Keratinocyte (primary cell): ENCODE results near the gene MUC5B. TPM values are rescaled to one million over a fixed set of nuclear protein-coding genes. Genes with fewer than 3 reads are reported as not detected.

Experiments
- DNase-seq: peaks from one replicate; pipeline ENCODE4 v3.0.0-alpha.2; 2011; ENCODE audit warnings: low read depth, missing footprints, low spot score
- FAIRE-seq: peaks from 2 replicates; lab custom pipeline; 2011; peaks lifted over from hg19 to GRCh38; lab: Jason Lieb, UNC
- H2AFZ ChIP-seq: 2 replicates; pipeline ENCODE4 v1.6.0; 2012; ENCODE audit warnings: low read length, control low read depth, inconsistent platforms; ENCODE audit not compliant: control insufficient read depth
- H3K27ac ChIP-seq: 2 replicates; pipeline ENCODE4 v1.5.1; 2011; ENCODE audit warnings: low read length; ENCODE audit not compliant: control insufficient read depth, insufficient read depth
- H3K27me3 ChIP-seq: 3 replicates; pipeline ENCODE4 v1.6.0; 2011; ENCODE audit warnings: low read length; ENCODE audit not compliant: control insufficient read depth, insufficient read depth; ENCODE audit errors: extremely low read depth
- H3K36me3 ChIP-seq, 2 experiments: 2 replicates in 1 of 2; 3 replicates in 1 of 2; pipeline ENCODE4 v1.5.1; 2011; ENCODE audit warnings: low read length in 2 of 2, mild to moderate bottlenecking in 1 of 2; ENCODE audit not compliant: control insufficient read depth in 2 of 2, insufficient read depth in 2 of 2; ENCODE audit errors: extremely low read depth in 1 of 2
- H3K4me1 ChIP-seq: 3 replicates; pipeline ENCODE4 v1.5.1; 2011; ENCODE audit warnings: low read length; ENCODE audit not compliant: control insufficient read depth, insufficient read depth; ENCODE audit errors: extremely low read depth
- H3K4me2 ChIP-seq: 3 replicates; pipeline ENCODE4 v1.6.0; 2011; ENCODE audit warnings: low read depth, low read length; ENCODE audit not compliant: control insufficient read depth, insufficient read depth; ENCODE audit errors: extremely low read depth
- H3K4me3 ChIP-seq, 3 experiments: fragments of 200-600 bp in 1 of 3; sonication (generic) in 1 of 3; 2 replicates in 2 of 3; 3 replicates in 1 of 3; pipeline ENCODE4 v1.5.1; 2011 to 2016; ENCODE audit warnings: low read length in 3 of 3, mild to moderate bottlenecking in 3 of 3, control low read depth in 2 of 3, inconsistent platforms in 1 of 3, low read depth in 1 of 3, mixed read lengths in 1 of 3, mixed run types in 1 of 3, moderate library complexity in 1 of 3; ENCODE audit not compliant: control insufficient read depth in 2 of 3, insufficient read depth in 2 of 3; ENCODE audit errors: extremely low read depth in 1 of 3
- H3K79me2 ChIP-seq: 2 replicates; pipeline ENCODE4 v1.6.0; 2012; ENCODE audit warnings: low read length; ENCODE audit not compliant: control insufficient read depth, insufficient read depth
- H3K9ac ChIP-seq: 3 replicates; pipeline ENCODE4 v1.6.0; 2011; ENCODE audit warnings: low read length; ENCODE audit not compliant: control insufficient read depth, insufficient read depth; ENCODE audit errors: extremely low read depth
- H3K9me1 ChIP-seq: 3 replicates; pipeline ENCODE4 v1.6.0; 2011; ENCODE audit warnings: low read length; ENCODE audit not compliant: control insufficient read depth, insufficient read depth; ENCODE audit errors: extremely low read depth
- H3K9me3 ChIP-seq: 2 replicates; pipeline ENCODE4 v1.5.1; 2012; ENCODE audit warnings: low read depth, low read length; ENCODE audit not compliant: control insufficient read depth
- H4K20me1 ChIP-seq: 3 replicates; pipeline ENCODE4 v1.6.0; 2011; ENCODE audit warnings: low read length; ENCODE audit not compliant: control insufficient read depth, insufficient read depth; ENCODE audit errors: extremely low read depth
- EZH2 ChIP-seq: IDR thresholded peaks from one replicate; pipeline ENCODE4 v1.6.1; 2012; ENCODE audit warnings: inconsistent platforms, mild to moderate bottlenecking, low read length, moderate library complexity
- dilution Hi-C: fragments of 300-500 bp; cut with MboI; formaldehyde crosslinking; loops from one replicate; pipeline ENCODE4 v1.7.0; 2020; ENCODE audit warnings: low sequenced_read_pairs; ENCODE audit not compliant: extremely low pct_ligation_motif_present
- polyA plus RNA-seq, 5 experiments: library from polyadenylated mRNA; depleted of rRNA in 3 of 5; stranded (reverse) in 3 of 5; stranded (forward) in 1 of 5; unstranded in 1 of 5; fragments of >200 nt; gene quantifications; 1 replicate in 1 of 5; 2 replicates in 3 of 5; 3 replicates in 1 of 5; pipeline versions ENCODE4 v1.2.1 to v1.2.3, GENCODE V29; 2011 to 2012; ENCODE audit warnings: missing spikeins in 2 of 5, low read depth in 1 of 5, low replicate concordance in 1 of 5
- TF ChIP-seq, protein P1 (sequence below), 3 experiments: IDR thresholded peaks in 1 of 3; conservative IDR thresholded peaks in 1 of 3; optimal IDR thresholded peaks in 1 of 3; 2 replicates in 2 of 3; 3 replicates in 1 of 3; pipeline versions ENCODE3 to v1.5.1; 2011; ENCODE audit warnings: low read length in 3 of 3, mild to moderate bottlenecking in 3 of 3, moderate library complexity in 2 of 3, control low read depth in 1 of 3, inconsistent platforms in 1 of 3; ENCODE audit not compliant: insufficient read depth in 2 of 3; ENCODE audit errors: extremely low read depth in 1 of 3

MUC5B gene
- polyA plus RNA-seq, 1 donor (not counting 4 experiments of a cell fraction or from before 2014, with no cell fraction given), result not detected

DNA sequence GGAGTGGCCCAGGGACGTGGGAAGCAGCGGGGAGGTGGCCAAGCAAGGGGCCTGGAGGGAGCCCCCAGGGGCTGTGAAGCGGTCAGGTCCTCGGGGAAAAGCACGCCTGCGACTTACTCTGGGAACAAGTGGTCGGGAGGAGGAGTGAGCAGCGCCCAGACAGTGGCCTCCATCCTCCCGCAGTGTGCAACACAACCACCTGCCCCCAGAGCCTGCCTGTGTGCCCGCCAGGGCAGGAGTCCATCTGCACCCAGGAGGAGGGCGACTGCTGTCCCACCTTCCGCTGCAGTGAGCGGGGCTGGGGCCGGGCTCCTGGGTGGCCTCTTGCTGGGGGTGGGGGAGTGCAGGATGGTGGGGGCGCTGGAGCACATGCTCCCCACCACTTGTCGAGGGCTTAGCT lies 35.0 kb downstream of the MUC5B start:
- no peaks in the 10 kb centered on the region for H3K79me2 ChIP-seq
- H3K27ac ChIP-seq, result no peak overlapping the region
- no peak for TF ChIP-seq EZH2
- TF ChIP-seq, protein P1, sequence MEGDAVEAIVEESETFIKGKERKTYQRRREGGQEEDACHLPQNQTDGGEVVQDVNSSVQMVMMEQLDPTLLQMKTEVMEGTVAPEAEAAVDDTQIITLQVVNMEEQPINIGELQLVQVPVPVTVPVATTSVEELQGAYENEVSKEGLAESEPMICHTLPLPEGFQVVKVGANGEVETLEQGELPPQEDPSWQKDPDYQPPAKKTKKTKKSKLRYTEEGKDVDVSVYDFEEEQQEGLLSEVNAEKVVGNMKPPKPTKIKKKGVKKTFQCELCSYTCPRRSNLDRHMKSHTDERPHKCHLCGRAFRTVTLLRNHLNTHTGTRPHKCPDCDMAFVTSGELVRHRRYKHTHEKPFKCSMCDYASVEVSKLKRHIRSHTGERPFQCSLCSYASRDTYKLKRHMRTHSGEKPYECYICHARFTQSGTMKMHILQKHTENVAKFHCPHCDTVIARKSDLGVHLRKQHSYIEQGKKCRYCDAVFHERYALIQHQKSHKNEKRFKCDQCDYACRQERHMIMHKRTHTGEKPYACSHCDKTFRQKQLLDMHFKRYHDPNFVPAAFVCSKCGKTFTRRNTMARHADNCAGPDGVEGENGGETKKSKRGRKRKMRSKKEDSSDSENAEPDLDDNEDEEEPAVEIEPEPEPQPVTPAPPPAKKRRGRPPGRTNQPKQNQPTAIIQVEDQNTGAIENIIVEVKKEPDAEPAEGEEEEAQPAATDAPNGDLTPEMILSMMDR (optimal IDR thresholded peaks at IDR 0.05 in 1 of 3, IDR thresholded peaks at IDR 0.05 in 1 of 3, conservative IDR thresholded peaks at IDR 0.05 in 1 of 3; ENCODE audit: extremely low read depth in 1 of 3, insufficient read depth in 2 of 3, low read length in 3 of 3), result no peak
- H3K36me3 ChIP-seq, result no peaks in the 10 kb centered on the region
- FAIRE-seq, result no peak
- H3K4me3 ChIP-seq, result no peak overlapping the region
- H2AFZ ChIP-seq, result no peak overlapping the region
- no peak for DNase-seq
- H3K9ac ChIP-seq, result no peak overlapping the region
- peaks cover 3% of the 10 kb centered on the region for H3K4me1 ChIP-seq
- H3K9me3 ChIP-seq, result no peaks in the 10 kb centered on the region
- dilution Hi-C loops, result no loop called here
- H4K20me1 ChIP-seq, result no peaks in the 10 kb centered on the region
- H3K9me1 ChIP-seq, result no peaks in the 10 kb centered on the region
- H3K27me3 ChIP-seq, result no peaks in the 10 kb centered on the region
- H3K4me2 ChIP-seq, result no peak overlapping the region

DNA sequence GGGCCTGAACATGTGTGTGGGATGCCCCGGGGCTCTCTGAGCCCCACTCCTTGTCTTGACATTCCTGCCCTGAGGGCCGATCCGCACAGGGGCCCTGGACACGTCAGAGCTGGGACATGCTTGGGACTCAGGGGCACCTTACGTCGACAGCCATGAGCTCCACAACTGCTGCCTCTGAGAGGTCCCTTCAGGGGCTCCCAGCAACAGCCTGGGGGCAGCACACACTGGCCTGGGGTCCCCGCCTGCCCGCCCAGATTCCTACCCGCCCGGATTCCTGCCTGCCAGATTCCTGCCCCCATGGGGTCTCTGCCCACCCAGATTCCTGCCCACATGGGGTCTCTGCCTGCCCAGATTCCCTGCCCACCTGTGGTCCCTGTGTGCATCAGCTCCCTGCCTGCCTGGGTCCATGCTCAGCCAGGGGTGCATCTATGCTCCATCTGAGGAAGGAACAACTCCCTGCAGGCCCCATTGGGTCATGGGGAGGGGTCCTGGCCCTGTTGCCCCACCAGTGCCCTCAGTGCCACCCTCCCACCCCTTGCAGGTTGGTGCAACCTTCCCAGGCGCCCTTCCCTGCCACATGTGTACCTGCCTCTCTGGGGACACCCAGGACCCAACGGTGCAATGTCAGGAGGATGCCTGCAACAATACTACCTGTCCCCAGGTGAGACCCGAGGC lies 35.7 kb downstream of the MUC5B start:
- no peak for TF ChIP-seq EZH2
- TF ChIP-seq, protein P1 (optimal IDR thresholded peaks at IDR 0.05 in 1 of 3, IDR thresholded peaks at IDR 0.05 in 1 of 3, conservative IDR thresholded peaks at IDR 0.05 in 1 of 3; ENCODE audit: extremely low read depth in 1 of 3, insufficient read depth in 2 of 3, low read length in 3 of 3), result no peak
- no peaks in the 10 kb centered on the region for H3K9me1 ChIP-seq
- DNase-seq (no peak), FAIRE-seq (no peak)
- no peaks in the 10 kb centered on the region for H3K27me3 ChIP-seq
- no peak overlapping the region for H3K4me3 ChIP-seq
- H4K20me1 ChIP-seq, result no peaks in the 10 kb centered on the region
- dilution Hi-C loops, result no loop called here
- H2AFZ ChIP-seq, result no peak overlapping the region
- no peaks in the 10 kb centered on the region for H3K36me3 ChIP-seq
- no peak overlapping the region for H3K4me2 ChIP-seq
- H3K9ac ChIP-seq, result no peak overlapping the region
- H3K27ac ChIP-seq, result no peak overlapping the region
- no peaks in the 10 kb centered on the region for H3K79me2 ChIP-seq
- no peaks in the 10 kb centered on the region for H3K9me3 ChIP-seq
- peaks cover 6% of the 10 kb centered on the region for H3K4me1 ChIP-seq
